HG03439 (cell line): ENCODE results near the gene VAV1.
"Not testable (repeated sequence)": the region's sequence is repeated elsewhere in the genome, so short reads cannot be mapped to it uniquely, and the experiment has no call there.

ENCODE experiments used
- ATAC-seq: cut with Tn5 transposase; IDR thresholded peaks from one replicate; pipeline ENCODE4 v1.9.1; 2021; ENCODE audit warnings: mild to moderate bottlenecking, moderate library complexity; ENCODE audit not compliant: unreplicated experiment

Gene VAV1

GRCh38 chr19:6842871-6843607 is 70.5 kb downstream of the VAV1 start:
- ATAC-seq, result no peak

- no peak for ATAC-seq
Measured at GRCh38 chr19:6847828-6848200, 75.3 kb downstream of the VAV1 start.

- no peak for ATAC-seq
Measured at GRCh38 chr19:6848986-6849385, 76.5 kb downstream of the VAV1 start.

GRCh38 chr19:6849876-6850275 is 77.4 kb downstream of the VAV1 start:
- ATAC-seq, result no peak

- no peak for ATAC-seq
Measured at GRCh38 chr19:6851359-6851758, 78.9 kb downstream of the VAV1 start.

GRCh38 chr19:6852001-6852400 is 79.5 kb downstream of the VAV1 start:
- ATAC-seq, result no peak

- ATAC-seq, result no peak
Measured at GRCh38 chr19:6853868-6854267, 81.4 kb downstream of the VAV1 start.

GRCh38 chr19:6854758-6855157 is 82.2 kb downstream of the VAV1 start:
- ATAC-seq, result no peak

GRCh38 chr19:6856749-6857372 is 84.4 kb downstream of the VAV1 start:
- ATAC-seq, result no peak

- ATAC-seq, result no peak
Measured at GRCh38 chr19:6861683-6862286, 89.3 kb downstream of the VAV1 start.

GRCh38 chr19:6862673-6863078 is 90.2 kb downstream of the VAV1 start:
- ATAC-seq, result no peak

- ATAC-seq, result no peak
Measured at GRCh38 chr19:6864325-6864940, 91.9 kb downstream of the VAV1 start.

GRCh38 chr19:6865849-6866248 is 93.3 kb downstream of the VAV1 start:
- ATAC-seq, result no peak

- no peak for ATAC-seq
Measured at GRCh38 chr19:6866741-6867151, 94.2 kb downstream of the VAV1 start.

- no peak for ATAC-seq
Measured at GRCh38 chr19:6868351-6868750, 95.8 kb downstream of the VAV1 start.

- not testable (repeated sequence) for ATAC-seq
Measured at GRCh38 chr19:6869151-6869882, 96.8 kb downstream of the VAV1 start.

- ATAC-seq, result no peak
Measured at GRCh38 chr19:6873708-6874431, 101.4 kb downstream of the VAV1 start.

- no peak for ATAC-seq
Measured at GRCh38 chr19:6875218-6875617, 102.7 kb downstream of the VAV1 start.

GRCh38 chr19:6876748-6877147 is 104.2 kb downstream of the VAV1 start:
- ATAC-seq, result no peak

GRCh38 chr19:6877766-6878165 is 105.3 kb downstream of the VAV1 start:
- no peak for ATAC-seq
